HEK293T (cell line): ENCODE measurements around the gene SUPT3H.
"Not testable (repeated sequence)": the region's sequence is repeated elsewhere in the genome, so short reads cannot be mapped to it uniquely, and the experiment has no call there.

Source experiments
- CTCF ChIA-PET: fragments of 350-600 bp; formaldehyde crosslinking; extraction: SDS; loops from one replicate; lab custom pipeline; 2021; ENCODE audit warnings: antibody characterized with exemption, inconsistent platforms; lab: Yijun Ruan, JAX
- POLR2A ChIA-PET: fragments of 350-600 bp; formaldehyde crosslinking; extraction: SDS; loops from one replicate; lab custom pipeline; 2020; ENCODE audit warnings: antibody characterized with exemption, inconsistent platforms; lab: Yijun Ruan, JAX
- DNase-seq: peaks from one replicate; pipeline ENCODE4 v3.0.0; 2012; ENCODE audit warnings: mixed read lengths; ENCODE audit errors: extremely low spot score
- ARNT ChIP-seq: fragments of 450-650 bp; IDR thresholded peaks from 2 replicates; pipeline ENCODE4 v1.6.1; 2017; ENCODE audit warnings: mild to moderate bottlenecking
- BHLHE40 ChIP-seq: fragments of 450-650 bp; IDR thresholded peaks from 2 replicates; pipeline ENCODE4 v1.6.1; 2016; ENCODE audit warnings: mild to moderate bottlenecking, moderate library complexity, borderline replicate concordance
- CTBP1 ChIP-seq: fragments of 450-650 bp; IDR thresholded peaks from 2 replicates; pipeline ENCODE4 v1.6.1; 2016; ENCODE audit warnings: borderline replicate concordance
- ELF4 ChIP-seq: fragments of 450-650 bp; IDR thresholded peaks from 2 replicates; pipeline ENCODE4 v1.6.1; 2017; ENCODE audit warnings: antibody characterized with exemption
- FOXA1 ChIP-seq: fragments of 450-650 bp; IDR thresholded peaks from 2 replicates; pipeline ENCODE4 v1.6.1; 2016; ENCODE audit warnings: mild to moderate bottlenecking
- FOXK2 ChIP-seq: fragments of 450-650 bp; IDR thresholded peaks from 2 replicates; pipeline ENCODE4 v1.6.1; 2016; ENCODE audit warnings: mild to moderate bottlenecking
- FOXM1 ChIP-seq: fragments of 450-650 bp; IDR thresholded peaks from 2 replicates; pipeline ENCODE4 v1.6.1; 2017; ENCODE audit warnings: mild to moderate bottlenecking, borderline replicate concordance
- HDGF ChIP-seq: fragments of 450-650 bp; IDR thresholded peaks from 2 replicates; pipeline ENCODE4 v1.6.1; 2017; ENCODE audit warnings: antibody characterized with exemption, borderline replicate concordance
- L3MBTL2 ChIP-seq: fragments of 450-650 bp; conservative IDR thresholded peaks from 2 replicates; pipeline ENCODE4 v1.6.1; 2016; ENCODE audit warnings: mild to moderate bottlenecking
- LEF1 ChIP-seq: fragments of 450-650 bp; IDR thresholded peaks from 2 replicates; pipeline ENCODE4 v1.6.1; 2017; ENCODE audit warnings: mild to moderate bottlenecking, borderline replicate concordance
- NFRKB ChIP-seq: fragments of 450-650 bp; IDR thresholded peaks from 2 replicates; pipeline ENCODE4 v1.6.1; 2016; ENCODE audit warnings: mild to moderate bottlenecking, moderate library complexity
- PKNOX1 ChIP-seq: fragments of 450-650 bp; IDR thresholded peaks from 2 replicates; pipeline ENCODE4 v1.6.1; 2016
- SP1 ChIP-seq: fragments of 450-650 bp; IDR thresholded peaks from 2 replicates; pipeline ENCODE4 v1.6.1; 2017
- SUZ12 ChIP-seq: fragments of 450-650 bp; IDR thresholded peaks from 2 replicates; pipeline ENCODE4 v1.6.1; 2016; ENCODE audit warnings: mild to moderate bottlenecking
- TARDBP ChIP-seq: fragments of 450-650 bp; IDR thresholded peaks from 2 replicates; pipeline ENCODE4 v1.6.1; 2016
- ZNF384 ChIP-seq: fragments of 450-650 bp; IDR thresholded peaks from 2 replicates; pipeline ENCODE4 v1.6.1; 2016

SUPT3H gene

GRCh38 chr6:45192556-45192955 is 185.2 kb downstream of the SUPT3H start:
- no peak for DNase-seq
- CTCF ChIA-PET = no interaction called here
- TF ChIP-seq NFRKB (no peak), LEF1 (no peak), L3MBTL2 (no peak), FOXA1 (no peak), ZNF384 (no peak), CTBP1 (no peak), SP1 (no peak), TARDBP (no peak), ELF4 (no peak), FOXK2 (no peak), BHLHE40 (no peak), FOXM1 (no peak), HDGF (no peak), SUZ12 (no peak)
- POLR2A ChIA-PET = no interaction called here

GRCh38 chr6:45191414-45191813 is 186.3 kb downstream of the SUPT3H start:
- CTCF ChIA-PET = no interaction called here

GRCh38 chr6:45187836-45188235 is 189.9 kb downstream of the SUPT3H start:
- ChIA-PET POLR2A (no interaction called here), CTCF (no interaction called here)
- no peak for TF ChIP-seq ZNF384
- TF ChIP-seq TARDBP = no peak
- no peak for TF ChIP-seq ELF4
- no peak for TF ChIP-seq L3MBTL2
- no peak for TF ChIP-seq ARNT
- no peak for TF ChIP-seq NFRKB
- TF ChIP-seq LEF1 = no peak
- no peak for TF ChIP-seq SP1
- no peak for TF ChIP-seq SUZ12
- no peak for TF ChIP-seq FOXK2
- TF ChIP-seq FOXA1 = no peak
- no peak for TF ChIP-seq CTBP1
- no peak for TF ChIP-seq PKNOX1
- DNase-seq = no peak

More at GRCh38 chr6:45191414-45191813, 186.3 kb downstream of the SUPT3H start:
- TF ChIP-seq CTBP1 = no peak
- no peak for TF ChIP-seq ARNT
- TF ChIP-seq SP1 = no peak
- TF ChIP-seq ZNF384 = no peak
- POLR2A ChIA-PET = no interaction called here
- DNase-seq = no peak

- TF ChIP-seq PKNOX1 = no peak
- TF ChIP-seq FOXM1 = no peak
- POLR2A ChIA-PET = interaction anchor here (0.8 kb wide), 1 partner anchor 193 kb away, joined by 3 read pairs; no protein-coding TSS in a partner anchor
- CTCF ChIA-PET = no interaction called here
- DNase-seq = no peak
Observed at GRCh38 chr6:45185403-45186251, 192.1 kb downstream of the SUPT3H start.

- CTCF ChIA-PET = no interaction called here
- POLR2A ChIA-PET = interaction anchor here (0.8 kb wide), 1 partner anchor 193 kb away, joined by 3 read pairs; no protein-coding TSS in a partner anchor
- TF ChIP-seq FOXM1 (no peak), ARNT (no peak), L3MBTL2 (no peak)
- no peak for DNase-seq
Observed at GRCh38 chr6:45184937-45185336, 192.8 kb downstream of the SUPT3H start.

- TF ChIP-seq ZNF384 (no peak), ARNT (no peak), L3MBTL2 (no peak)
- DNase-seq = no peak
- ChIA-PET POLR2A (no interaction called here), CTCF (no interaction called here)
Observed at GRCh38 chr6:45184040-45184439, 193.7 kb downstream of the SUPT3H start.

GRCh38 chr6:45176373-45176772 is 201.4 kb downstream of the SUPT3H start:
- POLR2A ChIA-PET, DNase-seq: not testable (repeated sequence)

GRCh38 chr6:45175272-45175671 is 202.5 kb downstream of the SUPT3H start:
- no peak for DNase-seq
- no peak for TF ChIP-seq HDGF
- no peak for TF ChIP-seq NFRKB
- no peak for TF ChIP-seq L3MBTL2
- no peak for TF ChIP-seq ARNT
- no peak for TF ChIP-seq ZNF384
- no peak for TF ChIP-seq CTBP1
- no peak for TF ChIP-seq FOXA1
- TF ChIP-seq SUZ12 = no peak
- TF ChIP-seq ELF4 = no peak
- no peak for TF ChIP-seq PKNOX1
- ChIA-PET CTCF (no interaction called here), POLR2A (interaction anchor here (0.7 kb wide), 1 partner anchor 680 kb away, joined by 3 read pairs; no protein-coding TSS in a partner anchor)

More at GRCh38 chr6:45176373-45176772, 201.4 kb downstream of the SUPT3H start:
- CTCF ChIA-PET = not testable (repeated sequence)
